NCI-H69 (cell line): ENCODE data around the gene ACSL1.

Source experiments
- DNase-seq: peaks from one replicate; lab custom pipeline; 2025; lab: John Stamatoyannopoulos, UW

Gene ACSL1

DNA sequence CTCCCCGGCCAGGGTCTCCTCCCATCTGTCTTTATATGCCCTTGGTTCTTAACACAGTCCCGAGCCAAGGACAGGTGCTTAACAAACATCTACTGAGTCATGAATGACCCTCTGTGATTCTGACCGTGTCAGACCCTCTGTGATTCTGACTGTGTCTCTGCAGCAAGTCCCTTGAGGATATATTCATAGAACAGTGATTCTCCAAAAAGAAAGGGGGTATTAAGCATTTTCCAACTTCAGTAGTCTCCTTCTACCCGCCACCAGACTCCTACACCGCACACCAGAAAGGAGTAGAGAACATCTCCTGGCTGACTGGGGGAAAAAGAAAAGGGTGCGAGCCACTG, 13.6 kb downstream of the ACSL1 start:
- no peak for DNase-seq

DNA sequence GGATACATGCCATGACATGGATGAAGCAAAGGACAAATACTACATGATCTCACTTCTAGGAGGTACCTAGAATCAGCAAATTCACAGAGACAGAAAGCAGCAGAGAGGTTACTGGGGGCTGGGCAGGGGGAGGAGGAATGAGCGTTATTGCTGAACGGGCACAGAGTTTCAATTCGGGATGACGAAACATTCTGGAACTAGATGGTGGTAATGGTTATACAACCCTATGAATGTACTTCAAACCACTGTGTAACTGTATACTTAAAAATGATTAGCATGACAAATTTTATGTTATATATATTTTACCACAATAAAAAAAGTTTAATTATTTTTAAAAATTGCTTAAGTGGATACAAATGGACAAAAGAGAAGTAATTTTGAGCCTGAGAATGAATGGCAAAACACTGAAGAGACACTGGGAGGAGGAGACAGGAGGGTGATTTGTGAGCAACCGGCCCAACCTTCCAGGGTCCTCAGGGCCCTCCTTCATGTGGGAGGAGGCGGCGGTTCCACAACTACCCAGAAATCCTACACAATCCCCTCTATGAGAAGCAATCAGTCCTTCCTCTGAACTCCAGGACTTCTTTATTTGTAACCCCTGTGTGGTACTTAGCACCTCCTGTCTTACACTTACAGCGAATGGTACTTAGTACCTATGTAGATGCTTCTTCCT, 14.1 kb downstream of the ACSL1 start:
- no peak for DNase-seq

DNA sequence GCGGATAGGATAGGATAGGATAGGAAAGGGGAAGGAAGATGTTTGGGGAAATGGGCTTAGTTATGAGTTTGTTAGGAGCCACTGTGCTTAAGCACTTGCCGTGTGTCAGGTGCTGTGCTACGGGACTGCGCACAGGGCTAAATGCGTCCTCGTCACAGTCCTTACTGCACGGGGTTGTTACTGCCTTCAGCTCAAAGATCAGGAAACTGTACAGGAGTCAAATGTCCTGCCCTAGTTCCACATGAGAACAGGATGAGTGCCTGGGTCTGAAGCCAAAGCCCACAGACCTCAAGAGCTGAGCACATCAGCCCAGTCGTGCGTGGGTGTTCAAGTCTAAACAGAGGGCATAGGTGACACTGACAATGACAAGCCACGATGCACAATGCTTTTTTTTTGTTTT, 15.0 kb downstream of the ACSL1 start:
- DNase-seq: no peak

DNA sequence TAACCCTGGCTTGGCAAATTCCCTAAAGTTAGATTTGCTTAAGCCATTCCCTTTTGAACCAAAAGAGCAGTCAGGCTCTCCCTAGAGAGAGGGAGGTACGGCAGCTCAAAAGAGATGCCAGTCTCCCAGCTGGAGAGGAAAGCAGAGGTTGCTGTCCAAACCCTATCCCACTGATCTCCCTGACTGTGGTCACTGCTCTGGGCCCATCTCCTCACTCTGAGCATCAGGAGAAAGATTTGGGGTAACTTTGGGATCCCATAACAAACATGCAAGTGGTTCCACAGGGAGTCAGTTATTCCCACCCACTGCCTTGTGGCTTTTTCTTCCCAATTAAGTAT, 17.1 kb downstream of the ACSL1 start:
- no peak for DNase-seq

DNA sequence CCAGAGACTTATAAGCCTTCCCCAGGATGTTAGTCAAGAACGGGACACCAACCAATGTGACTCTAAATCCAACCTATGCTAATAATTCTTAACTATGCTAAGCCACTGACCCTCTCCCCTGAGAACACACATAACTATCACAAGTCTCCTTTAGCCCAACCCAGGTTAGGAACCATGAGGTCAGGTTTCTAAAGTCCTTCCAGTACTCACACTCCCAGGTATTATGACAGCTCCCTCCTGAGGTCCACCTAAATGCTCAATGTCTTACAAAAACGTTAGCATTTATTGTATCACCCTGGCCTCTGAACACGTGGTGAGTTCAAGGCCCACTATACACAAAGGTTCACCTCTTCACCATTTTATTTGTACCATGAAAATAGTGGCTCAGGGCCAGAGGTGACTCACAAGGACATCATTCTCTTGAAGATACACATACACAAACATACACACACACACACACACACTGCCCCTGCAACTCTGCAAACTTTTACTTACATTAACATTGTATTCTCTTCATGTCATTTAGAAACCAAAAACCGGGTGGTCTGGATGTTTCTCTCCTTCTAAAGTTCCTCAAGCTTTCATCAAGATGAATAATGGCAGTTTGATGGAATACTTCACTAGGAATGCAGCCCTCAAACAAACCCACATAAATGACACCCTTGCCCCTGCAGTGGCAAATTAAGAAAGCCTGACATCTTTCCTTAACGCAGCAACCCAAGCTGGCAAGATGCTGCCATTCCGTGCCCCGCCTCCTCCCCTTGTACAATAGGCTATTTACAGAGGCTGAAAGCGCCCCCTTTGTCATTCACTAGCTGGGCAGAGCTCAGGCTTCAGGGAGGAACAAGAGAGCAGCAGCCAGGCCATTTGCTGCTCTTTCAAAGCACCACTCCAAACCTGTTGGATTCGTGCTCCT, 17.7 kb downstream of the ACSL1 start:
- peak; percentile 50 for DNase-seq

DNA sequence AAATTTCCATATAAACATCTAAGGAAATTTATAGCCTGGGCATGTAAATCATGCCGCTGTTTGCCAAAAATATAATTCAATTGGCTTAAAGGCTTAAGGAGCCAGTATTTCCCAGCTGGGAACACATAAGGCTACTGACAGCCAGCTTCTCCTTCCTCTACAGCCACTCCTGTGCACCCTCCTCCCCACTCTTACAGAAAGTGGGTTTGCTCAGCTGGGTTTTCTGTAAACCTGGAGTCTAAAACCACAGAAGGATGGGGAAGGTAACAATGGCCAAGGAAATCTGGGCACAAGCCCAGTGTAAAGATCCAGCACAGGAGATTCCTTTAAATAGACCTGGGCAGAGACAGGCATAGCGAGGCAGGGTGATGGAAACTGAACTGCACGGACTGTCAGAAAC, 18.5 kb downstream of the ACSL1 start:
- no peak for DNase-seq

DNA sequence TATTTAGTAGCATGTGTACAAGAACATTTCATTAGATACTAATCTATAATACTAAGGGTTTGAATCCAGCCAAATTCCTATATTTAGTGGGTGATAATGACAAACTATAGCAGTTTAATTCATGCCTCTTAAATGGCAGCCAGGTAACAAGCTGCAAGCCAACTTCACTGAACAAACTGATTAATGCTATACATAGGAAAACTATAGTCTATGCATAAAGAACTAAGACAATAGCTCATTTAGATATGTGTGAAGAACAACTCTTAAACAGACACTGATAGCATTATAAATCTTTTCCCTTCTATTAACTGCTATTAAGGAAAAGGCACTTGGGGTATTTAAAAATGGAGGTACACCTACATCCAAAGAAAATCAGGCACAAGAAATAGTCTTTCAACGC, 19.1 kb downstream of the ACSL1 start:
- DNase-seq: no peak

DNA sequence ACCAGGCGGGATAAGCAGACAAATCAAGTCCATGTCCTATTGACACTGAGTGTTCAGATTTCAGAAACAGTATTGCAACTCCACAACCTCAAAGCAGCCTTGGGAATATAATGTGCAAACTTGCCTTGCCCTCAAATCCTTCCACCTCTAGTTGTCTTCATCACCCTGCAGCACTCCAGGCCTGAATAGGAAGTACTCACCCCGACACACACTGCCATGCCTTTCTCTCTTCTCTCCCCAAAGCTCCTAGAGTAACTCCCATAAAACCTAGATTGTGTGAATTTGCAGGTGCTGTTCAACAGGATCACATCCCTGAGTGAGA, 19.6 kb downstream of the ACSL1 start:
- DNase-seq: no peak

DNA sequence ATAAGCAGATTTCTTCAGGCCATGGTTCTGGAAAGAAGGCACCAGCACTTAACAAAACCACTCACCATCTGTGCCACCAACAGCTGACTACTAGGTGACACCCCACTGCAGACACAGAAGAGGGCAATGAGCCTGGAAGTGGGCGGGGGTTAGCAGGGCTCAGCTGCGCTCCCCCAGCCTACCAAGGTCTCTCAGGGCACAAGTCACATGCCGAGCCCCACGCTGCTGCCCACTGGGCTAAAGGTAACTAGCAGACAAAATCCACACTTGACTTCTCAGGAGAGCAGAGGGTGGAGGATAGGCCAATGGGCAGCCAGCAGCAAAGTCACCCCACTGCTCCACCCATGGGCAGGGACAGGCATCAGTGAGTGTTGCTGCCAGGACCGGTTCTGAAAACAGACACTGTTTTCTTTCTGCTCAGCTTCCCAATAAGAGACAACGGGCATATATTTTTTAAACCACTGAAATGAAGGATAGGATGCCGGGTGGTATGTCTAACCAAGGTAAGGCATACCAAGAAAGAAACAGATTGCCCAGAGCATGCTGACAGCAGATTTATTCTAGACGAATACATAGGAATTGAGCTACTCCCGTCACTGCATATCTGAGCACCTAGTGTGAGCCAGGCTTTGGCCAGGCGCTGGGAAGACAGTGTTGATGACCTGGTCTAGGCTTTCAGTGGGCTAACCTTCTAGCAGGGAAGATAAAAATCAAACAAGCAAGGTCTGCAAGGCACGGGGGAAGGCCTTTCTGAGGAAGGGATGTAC, 20.1 kb downstream of the ACSL1 start:
- no peak for DNase-seq

DNA sequence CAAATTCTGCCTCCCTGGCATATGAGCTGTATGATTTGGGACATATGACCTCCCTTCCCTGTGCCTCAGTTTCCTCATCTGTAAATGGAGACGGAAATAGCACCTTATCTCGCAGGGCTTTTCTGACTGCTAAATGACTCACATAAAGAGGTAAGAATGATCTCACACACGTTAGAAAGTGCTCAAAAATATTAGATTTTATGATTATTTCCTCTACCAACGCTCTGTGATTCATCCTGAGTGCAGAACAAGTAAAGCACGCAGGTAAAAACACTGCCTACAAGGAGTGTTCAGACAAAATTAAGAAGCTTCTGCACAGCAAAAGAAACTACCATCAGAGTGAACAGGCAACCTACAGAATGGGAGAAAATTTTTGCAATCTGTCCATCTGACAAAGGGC, 21.1 kb downstream of the ACSL1 start:
- DNase-seq: no peak

DNA sequence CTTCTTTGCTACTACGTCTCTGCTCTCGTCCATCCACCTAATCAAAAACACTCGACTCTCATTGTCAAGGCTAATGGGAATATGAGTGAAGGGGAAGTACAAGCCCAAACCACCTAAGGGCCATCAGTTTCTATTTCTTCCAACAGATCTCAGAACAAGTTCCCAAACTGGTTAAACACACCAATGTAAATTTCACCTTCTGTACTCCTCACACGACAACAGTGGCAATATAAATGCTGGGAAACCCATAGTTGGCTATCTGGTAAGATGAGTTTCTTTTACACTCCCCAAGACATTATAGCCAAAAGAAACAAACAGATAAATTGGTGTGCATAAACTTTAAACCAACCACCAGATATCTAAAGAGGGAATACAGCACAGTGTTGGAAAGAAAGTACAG, 21.9 kb downstream of the ACSL1 start:
- no peak for DNase-seq

DNA sequence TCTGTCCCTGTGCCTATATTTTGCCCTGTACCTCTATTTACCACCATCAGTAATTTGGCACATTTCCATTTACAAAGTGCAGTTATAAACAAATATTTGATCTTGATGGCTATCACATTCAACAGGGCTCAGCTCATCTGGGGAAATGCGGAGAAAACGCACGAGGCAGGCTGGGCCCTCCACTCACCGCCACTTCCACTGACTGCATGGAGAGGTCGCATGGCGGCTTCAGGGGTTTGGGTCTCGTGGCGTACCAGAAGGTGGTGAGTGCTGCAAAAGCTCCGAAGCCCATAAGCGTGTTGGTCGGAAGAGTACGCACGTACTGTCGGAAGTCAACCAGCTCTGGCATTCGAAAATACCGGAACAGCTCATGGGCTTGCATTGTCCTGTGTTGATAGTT, 22.6 kb downstream of the ACSL1 start:
- DNase-seq: no peak

DNA sequence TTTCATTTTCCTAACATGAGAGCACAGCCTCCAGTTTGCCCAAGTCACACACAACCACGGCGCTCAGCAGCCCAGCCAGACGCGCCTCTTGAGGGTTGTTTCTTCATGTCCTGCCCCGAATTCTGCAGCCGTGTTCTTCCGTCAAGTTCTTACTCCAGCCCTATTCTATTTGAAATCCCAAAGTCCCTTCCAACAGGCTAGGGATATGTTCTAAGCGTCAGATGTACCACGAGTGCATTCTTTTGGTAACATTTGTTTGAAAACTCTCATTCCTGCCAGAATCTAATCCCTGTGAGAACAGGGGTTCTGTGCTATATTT, 23.1 kb downstream of the ACSL1 start:
- DNase-seq: no peak

DNA sequence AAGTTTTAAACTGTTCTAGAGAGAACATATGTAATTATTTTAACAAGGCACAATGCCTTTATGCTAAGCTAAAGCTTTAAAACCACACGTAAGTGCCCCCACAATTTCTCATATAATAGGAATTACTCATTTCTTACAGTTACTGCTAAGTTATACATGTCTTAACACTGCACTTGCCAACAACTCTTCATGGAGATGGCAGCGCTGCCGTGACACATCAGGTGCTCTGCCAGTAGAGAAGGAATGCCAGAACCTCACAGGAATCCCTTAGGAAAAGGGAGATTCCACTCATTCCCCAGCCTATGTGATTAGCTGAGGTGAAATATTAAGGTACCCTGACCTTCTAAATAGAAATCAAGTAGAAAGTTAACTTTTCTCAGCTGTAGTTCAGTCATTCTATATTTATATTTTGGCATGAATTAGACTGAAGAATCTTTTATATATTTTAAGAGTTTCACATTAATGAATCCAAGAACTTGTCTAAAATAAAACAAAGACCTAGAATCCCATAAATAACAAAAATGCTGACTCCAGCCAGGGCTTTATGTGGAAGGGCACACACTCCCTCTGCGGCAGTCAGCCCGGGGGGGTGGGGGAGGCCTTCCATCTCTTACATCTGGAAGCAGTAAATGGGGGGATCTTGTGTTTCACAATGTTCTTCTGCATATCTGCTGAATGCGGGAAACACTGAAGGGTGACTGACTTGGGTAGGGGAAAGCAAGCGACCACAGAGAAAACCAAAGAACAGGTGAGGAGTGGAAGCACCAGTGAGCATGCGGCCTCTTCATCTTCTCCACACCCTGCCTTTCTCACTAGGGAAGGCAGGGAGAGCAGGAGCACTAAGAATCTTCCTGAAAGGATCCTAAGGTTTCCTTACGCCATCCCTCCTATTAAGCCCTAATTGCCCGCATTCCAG, 23.7 kb downstream of the ACSL1 start:
- DNase-seq: no peak

DNA sequence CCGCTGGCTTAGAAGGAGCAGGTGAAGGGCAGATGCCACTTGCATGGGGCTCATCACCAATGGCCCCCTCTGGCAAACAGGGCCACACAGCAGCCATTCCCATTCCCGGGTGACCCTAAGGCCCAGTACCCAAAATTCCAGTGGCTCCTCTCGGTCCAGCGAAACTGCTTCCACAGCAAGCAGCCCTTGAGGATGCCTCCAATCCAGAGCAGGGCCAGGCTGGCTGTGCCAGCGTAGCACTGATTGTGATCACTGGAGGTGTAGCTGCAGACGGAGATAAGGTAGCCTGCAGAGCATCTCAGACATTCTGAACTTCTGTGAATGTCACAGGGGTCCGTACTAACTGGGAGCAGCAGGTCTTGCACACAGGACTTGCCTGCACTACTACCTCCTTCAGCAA, 27.3 kb downstream of the ACSL1 start:
- DNase-seq: no peak

DNA sequence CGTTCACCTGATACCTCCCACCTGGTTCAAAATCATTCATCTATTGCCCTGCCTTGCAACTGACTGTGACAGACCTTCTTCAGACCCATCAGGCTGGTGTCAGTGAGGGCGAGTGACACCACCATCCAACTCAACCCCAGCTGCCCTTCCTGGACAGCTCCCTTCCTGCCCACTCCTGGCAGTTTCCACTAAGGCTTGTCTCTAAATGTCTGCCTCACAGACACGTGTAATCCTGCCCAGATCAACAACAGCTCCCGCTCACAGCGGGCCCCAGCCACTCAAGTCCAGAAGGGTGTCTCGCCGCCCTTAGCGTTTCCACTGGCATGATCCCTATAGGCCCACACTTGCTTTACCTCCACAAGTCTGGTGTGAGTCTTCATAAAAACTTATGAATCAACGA, 28.9 kb downstream of the ACSL1 start:
- DNase-seq: no peak

DNA sequence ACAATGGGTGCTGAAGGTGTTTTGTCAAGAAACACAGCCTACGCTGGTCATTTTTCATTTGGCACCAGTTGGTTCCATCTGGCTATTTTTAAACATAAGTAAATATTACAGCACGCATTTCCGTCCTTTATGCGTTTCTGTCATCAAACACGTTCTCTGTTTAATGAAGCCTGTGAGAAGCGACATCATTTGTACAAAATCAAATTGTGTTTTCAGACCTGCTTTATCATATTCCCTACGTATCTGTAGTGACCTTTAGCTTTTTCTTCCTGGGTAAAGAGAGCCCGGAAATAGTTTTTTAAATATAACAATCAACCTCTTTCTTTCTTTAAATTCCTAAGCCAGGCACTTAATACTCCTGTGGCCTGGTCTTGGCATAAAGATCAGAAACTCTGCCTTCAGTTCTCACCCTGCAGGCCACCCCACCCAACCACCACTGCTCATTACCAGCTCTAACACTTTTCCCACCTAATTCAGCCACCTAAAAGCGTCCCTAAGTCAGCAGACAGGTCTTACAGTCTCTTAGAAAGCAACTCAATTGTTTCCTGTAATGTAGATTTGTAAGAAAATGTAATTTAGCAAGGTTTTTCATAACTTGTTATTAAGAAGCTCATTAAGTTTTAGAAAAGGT, 30.4 kb downstream of the ACSL1 start:
- no peak for DNase-seq

DNA sequence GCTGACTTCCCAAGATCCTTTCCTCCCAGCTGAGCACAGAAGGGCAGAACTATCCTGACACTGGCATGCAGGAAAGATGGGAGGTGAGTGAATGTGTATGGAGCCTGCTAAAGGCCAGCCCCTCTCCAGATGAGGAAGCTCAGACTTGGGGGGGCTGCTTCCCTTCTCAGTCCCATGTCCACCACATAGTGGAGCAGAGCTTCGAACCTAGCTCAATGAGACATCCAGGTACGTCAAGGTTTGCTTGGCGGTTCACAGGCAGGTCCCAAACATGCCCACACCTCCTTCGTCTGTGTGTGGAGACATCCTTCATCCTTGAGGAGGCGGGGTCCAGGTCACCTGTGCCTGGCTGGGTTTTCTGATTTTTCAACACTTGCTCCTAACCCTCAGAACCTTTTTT, 31.3 kb downstream of the ACSL1 start:
- DNase-seq: no peak

DNA sequence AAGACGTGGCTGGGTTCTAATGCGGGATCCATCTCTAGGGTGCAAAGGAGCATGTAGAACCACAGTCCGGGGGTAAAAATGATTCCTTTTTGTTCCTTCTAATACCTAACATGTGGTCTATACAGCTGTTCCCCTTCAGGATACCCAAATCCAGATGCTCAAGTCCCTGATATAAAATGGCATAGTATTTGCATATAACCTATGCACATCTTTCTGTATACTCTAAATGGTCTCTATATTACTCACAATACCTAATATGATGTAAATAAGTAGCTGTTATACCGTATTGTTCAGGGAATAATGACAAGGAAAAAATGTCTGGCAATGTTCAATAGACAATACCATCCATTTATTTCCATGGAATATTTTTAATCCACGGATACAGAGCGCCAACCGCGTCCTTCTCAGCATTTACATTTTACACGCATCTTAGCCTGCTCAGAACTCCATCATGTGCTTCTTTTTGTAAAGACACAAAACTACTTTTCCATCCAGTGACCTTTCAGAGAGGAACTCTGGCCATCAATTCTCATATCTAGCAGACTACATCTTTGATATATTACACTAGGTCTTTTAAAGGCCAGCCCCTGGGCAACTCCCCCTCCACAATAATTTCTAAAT, 31.9 kb downstream of the ACSL1 start:
- no peak for DNase-seq

DNA sequence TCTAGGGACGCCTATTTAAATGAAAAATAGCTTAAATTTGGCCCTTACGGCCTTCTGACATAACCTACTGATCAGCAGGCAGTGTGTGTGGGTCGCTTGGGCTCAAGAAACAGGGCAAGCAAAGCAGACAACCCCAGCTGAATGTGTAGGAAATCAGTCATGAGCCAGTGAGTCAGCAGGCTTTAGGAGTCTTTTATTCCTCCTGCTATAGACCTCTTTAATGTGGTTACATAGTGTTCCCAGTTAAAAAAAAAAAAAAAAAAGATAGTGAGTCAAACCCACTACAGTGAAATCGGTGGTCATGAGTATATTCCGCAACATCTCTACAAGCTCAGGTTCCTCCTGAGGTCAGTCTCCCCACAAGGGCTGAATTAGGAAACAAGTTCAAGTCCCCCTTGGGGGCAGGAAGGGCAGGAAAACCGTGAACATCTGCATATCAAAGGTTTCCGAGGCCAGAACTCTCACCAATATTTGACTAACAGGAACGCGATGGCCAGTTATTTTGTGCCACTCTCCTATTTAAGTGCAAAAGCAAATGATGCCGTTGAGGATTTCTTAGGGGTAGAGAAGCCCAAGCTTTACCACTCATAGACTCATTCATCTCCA, 32.7 kb downstream of the ACSL1 start:
- DNase-seq: no peak

DNA sequence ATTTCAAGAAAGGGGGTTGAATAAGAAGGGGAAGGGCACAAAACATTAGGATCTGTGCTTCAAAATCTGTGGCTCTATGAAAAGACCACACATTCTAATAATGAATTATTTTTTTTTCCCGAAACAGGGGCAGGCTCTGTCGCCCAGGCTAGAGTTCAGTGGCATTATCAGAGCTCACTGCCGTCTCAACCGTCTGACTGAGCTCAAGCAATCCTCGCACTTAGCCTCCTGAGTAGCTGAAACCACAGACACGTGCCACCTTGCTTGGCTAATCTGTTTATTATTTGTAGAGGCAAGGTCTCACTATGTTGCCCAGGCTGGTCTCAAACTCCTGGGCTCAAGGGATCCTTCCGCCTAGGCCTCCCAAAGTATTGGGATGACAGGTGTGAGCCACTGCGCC, 33.4 kb downstream of the ACSL1 start:
- DNase-seq: no peak
